ENCODE data around the gene ADAT3. TPM values are rescaled to one million over a fixed set of nuclear protein-coding genes. Genes with fewer than 3 reads are reported as not detected.

The ADAT3 gene
- total and polyA plus RNA-seq, 4 donors: 1.3 to 3.3 (median 2.1) TPM

- WGBS: 94% methylated on average over 16 of the region's 16 CpGs
- Histone ChIP-seq H3K36me3 (ENCODE audit: control insufficient read depth in 4 of 4, insufficient read depth in 3 of 4, low read depth in 1 of 4, low read length in 3 of 4) (peaks cover 0 to 28% (median 10%) of the 10 kb centered on the region in 4 donors), H3K9me3 (ENCODE audit: control insufficient read depth in 4 of 4, low read length in 3 of 4) (no peaks in the 10 kb centered on the region), H3K4me1 (ENCODE audit: control insufficient read depth in 4 of 4, insufficient read depth in 4 of 4, low read length in 3 of 4) (peaks cover 3 to 11% (median 10%) of the 10 kb centered on the region in 4 donors), H3K27ac (ENCODE audit: low read depth in 1 of 2, low read length in 2 of 2) (no peak overlapping the region), H3K4me3 (ENCODE audit: low read depth in 1 of 3, low read length in 3 of 3) (no peak overlapping the region), H3K27me3 (ENCODE audit: control insufficient read depth in 4 of 4, insufficient read depth in 4 of 4, low read length in 3 of 4) (no peaks in the 10 kb centered on the region), H3K9ac (ENCODE audit: low read depth in 1 of 2, low read length in 2 of 2) (no peak overlapping the region)
- DNase-seq (ENCODE audit: low spot score): no peak
- no peak for TF ChIP-seq SP1 (IDR thresholded peaks at IDR 0.05)
- no peak for TF ChIP-seq RAD21 (IDR thresholded peaks at IDR 0.05)
- no peak for TF ChIP-seq FOXA1 (IDR thresholded peaks at IDR 0.05)
- TF ChIP-seq HNF4G (IDR thresholded peaks at IDR 0.05): no peak
- no peak for TF ChIP-seq REST (IDR thresholded peaks at IDR 0.05)
- TF ChIP-seq GABPA (IDR thresholded peaks at IDR 0.05 in 1 of 2, conservative IDR thresholded peaks at IDR 0.05 in 1 of 2): no peak
- no peak for TF ChIP-seq RXRA (IDR thresholded peaks at IDR 0.05)
- no peak for TF ChIP-seq YY1 (IDR thresholded peaks at IDR 0.05)
- TF ChIP-seq ATF3 (IDR thresholded peaks at IDR 0.05): no peak
- no peak for TF ChIP-seq JUND (IDR thresholded peaks at IDR 0.05)
These were observed 20.3 kb downstream of the ADAT3 start for GRCh38 chr19:1925544-1925943.

- peaks cover 3 to 11% (median 10%) of the 10 kb centered on the region in 4 donors for H3K4me1 ChIP-seq (ENCODE audit: control insufficient read depth in 4 of 4, insufficient read depth in 4 of 4, low read length in 3 of 4)
- peak; percentile 85 for DNase-seq (ENCODE audit: low spot score)
- peak overlapping the region; percentile 14 to 42 for H3K27ac ChIP-seq (ENCODE audit: low read depth in 1 of 2, low read length in 2 of 2)
- 6% methylated on average over 42 of the region's 42 CpGs for WGBS
- peak overlapping the region in 2 of 3 donors; percentile 9 to 55 for H3K4me3 ChIP-seq (ENCODE audit: low read depth in 1 of 3, low read length in 3 of 3)
- TF ChIP-seq NR2F2 (IDR thresholded peaks at IDR 0.05): peak; percentile 62
- no peak for TF ChIP-seq GABPA (IDR thresholded peaks at IDR 0.05 in 1 of 2, conservative IDR thresholded peaks at IDR 0.05 in 1 of 2)
- TF ChIP-seq, protein P1, sequence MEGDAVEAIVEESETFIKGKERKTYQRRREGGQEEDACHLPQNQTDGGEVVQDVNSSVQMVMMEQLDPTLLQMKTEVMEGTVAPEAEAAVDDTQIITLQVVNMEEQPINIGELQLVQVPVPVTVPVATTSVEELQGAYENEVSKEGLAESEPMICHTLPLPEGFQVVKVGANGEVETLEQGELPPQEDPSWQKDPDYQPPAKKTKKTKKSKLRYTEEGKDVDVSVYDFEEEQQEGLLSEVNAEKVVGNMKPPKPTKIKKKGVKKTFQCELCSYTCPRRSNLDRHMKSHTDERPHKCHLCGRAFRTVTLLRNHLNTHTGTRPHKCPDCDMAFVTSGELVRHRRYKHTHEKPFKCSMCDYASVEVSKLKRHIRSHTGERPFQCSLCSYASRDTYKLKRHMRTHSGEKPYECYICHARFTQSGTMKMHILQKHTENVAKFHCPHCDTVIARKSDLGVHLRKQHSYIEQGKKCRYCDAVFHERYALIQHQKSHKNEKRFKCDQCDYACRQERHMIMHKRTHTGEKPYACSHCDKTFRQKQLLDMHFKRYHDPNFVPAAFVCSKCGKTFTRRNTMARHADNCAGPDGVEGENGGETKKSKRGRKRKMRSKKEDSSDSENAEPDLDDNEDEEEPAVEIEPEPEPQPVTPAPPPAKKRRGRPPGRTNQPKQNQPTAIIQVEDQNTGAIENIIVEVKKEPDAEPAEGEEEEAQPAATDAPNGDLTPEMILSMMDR (IDR thresholded peaks at IDR 0.05; ENCODE audit: low read depth, low read length, missing input control): peak; percentile 79
- TF ChIP-seq RXRA (IDR thresholded peaks at IDR 0.05): peak; percentile 4 to 32
- peak; percentile 85 for TF ChIP-seq RAD21 (IDR thresholded peaks at IDR 0.05)
- peak; percentile 8 for TF ChIP-seq SP1 (IDR thresholded peaks at IDR 0.05)
- peak; percentile 17 to 18 for TF ChIP-seq HNF4A (conservative IDR thresholded peaks at IDR 0.05)
- no peak for TF ChIP-seq REST (IDR thresholded peaks at IDR 0.05)
- no peak overlapping the region for H3K9ac ChIP-seq (ENCODE audit: low read depth in 1 of 2, low read length in 2 of 2)
- H3K9me3 ChIP-seq (ENCODE audit: control insufficient read depth in 4 of 4, low read length in 3 of 4): no peaks in the 10 kb centered on the region
- no peaks in the 10 kb centered on the region for H3K27me3 ChIP-seq (ENCODE audit: control insufficient read depth in 4 of 4, insufficient read depth in 4 of 4, low read length in 3 of 4)
- H3K36me3 ChIP-seq (ENCODE audit: control insufficient read depth in 4 of 4, insufficient read depth in 3 of 4, low read depth in 1 of 4, low read length in 3 of 4): peaks cover 0 to 7% (median 3%) of the 10 kb centered on the region in 4 donors
These were observed 24.0 kb downstream of the ADAT3 start for GRCh38 chr19:1929021-1929742.
